ENCODE data around the gene UBE4A.

Gene UBE4A

GRCh38 chr11:118373263-118373662 lies 13.9 kb downstream of the UBE4A start:
- H3K4me1 ChIP-seq, result no peaks in the 10 kb centered on the region
- no peak overlapping the region for H3K27ac ChIP-seq
- H3K9me3 ChIP-seq, result no peaks in the 10 kb centered on the region
- TF ChIP-seq, protein P1, sequence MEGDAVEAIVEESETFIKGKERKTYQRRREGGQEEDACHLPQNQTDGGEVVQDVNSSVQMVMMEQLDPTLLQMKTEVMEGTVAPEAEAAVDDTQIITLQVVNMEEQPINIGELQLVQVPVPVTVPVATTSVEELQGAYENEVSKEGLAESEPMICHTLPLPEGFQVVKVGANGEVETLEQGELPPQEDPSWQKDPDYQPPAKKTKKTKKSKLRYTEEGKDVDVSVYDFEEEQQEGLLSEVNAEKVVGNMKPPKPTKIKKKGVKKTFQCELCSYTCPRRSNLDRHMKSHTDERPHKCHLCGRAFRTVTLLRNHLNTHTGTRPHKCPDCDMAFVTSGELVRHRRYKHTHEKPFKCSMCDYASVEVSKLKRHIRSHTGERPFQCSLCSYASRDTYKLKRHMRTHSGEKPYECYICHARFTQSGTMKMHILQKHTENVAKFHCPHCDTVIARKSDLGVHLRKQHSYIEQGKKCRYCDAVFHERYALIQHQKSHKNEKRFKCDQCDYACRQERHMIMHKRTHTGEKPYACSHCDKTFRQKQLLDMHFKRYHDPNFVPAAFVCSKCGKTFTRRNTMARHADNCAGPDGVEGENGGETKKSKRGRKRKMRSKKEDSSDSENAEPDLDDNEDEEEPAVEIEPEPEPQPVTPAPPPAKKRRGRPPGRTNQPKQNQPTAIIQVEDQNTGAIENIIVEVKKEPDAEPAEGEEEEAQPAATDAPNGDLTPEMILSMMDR (IDR thresholded peaks at IDR 0.05), result no peak
- H3K27me3 ChIP-seq, result no peaks in the 10 kb centered on the region
- intact Hi-C loops (cut with DNase I; ENCODE audit: low total_unique reads), result no loop called here
- H3K4me3 ChIP-seq, result no peak overlapping the region
- peaks cover 90 to 100% (median 94%) of the 10 kb centered on the region in 3 donors for H3K36me3 ChIP-seq
- DNase-seq, result no peak

DNA sequence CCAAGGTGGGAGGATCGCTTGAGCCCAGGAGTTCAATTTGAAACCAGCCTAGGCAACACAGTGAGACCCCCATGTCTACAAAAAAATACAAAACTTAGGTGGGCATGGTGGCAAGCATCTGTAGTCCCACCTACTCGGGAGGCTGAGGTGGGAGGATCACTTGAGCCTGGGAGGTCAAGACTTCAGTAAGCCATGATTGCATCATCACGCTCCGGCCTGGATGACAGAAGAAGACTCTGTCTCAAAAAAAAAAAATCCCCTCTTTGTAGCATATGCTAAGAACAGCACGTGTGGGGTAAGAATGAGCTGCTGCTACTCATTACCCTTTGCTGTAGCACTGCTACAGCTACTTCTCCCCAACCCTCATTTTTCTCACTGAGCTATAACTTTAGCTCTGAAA lies 14.5 kb downstream of the UBE4A start:
- intact Hi-C loops (cut with DNase I; ENCODE audit: low total_unique reads), result no loop called here

DNA sequence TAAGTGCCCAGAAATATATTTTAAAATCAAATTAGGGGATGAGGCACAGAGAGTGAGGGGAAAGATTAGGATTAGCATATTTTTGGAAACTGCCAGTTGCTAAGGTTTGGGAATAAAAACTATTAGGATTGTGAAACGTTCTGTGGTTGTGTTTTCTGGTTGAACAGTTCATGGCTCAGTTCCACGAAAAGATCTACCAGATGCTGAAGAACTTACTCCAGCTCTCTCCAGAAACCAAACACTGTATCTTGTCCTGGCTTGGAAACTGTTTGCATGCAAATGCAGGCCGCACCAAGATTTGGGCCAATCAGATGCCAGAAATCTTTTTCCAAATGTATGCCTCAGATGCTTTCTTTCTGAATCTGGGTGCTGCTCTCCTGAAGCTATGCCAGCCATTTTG lies 15.3 kb downstream of the UBE4A start:
- no peaks in the 10 kb centered on the region for H3K4me1 ChIP-seq
- no peaks in the 10 kb centered on the region for H3K9me3 ChIP-seq
- no peaks in the 10 kb centered on the region for H3K27me3 ChIP-seq
- intact Hi-C loops (cut with DNase I; ENCODE audit: low total_unique reads), result no loop called here
- H3K27ac ChIP-seq, result no peak overlapping the region
- peaks cover 90 to 100% (median 93%) of the 10 kb centered on the region in 3 donors for H3K36me3 ChIP-seq
- TF ChIP-seq, protein P1 (IDR thresholded peaks at IDR 0.05), result no peak
- DNase-seq, result no peak
- no peak overlapping the region for H3K4me3 ChIP-seq

More for the DNA sequence above, 14.5 kb downstream of the UBE4A start:
- Histone ChIP-seq H3K4me3 (no peak overlapping the region), H3K36me3 (peaks cover 90 to 100% (median 94%) of the 10 kb centered on the region in 3 donors), H3K27ac (no peak overlapping the region), H3K9me3 (no peaks in the 10 kb centered on the region), H3K4me1 (no peaks in the 10 kb centered on the region), H3K27me3 (no peaks in the 10 kb centered on the region)
- DNase-seq, result no peak
- TF ChIP-seq, protein P1 (IDR thresholded peaks at IDR 0.05), result no peak

DNA sequence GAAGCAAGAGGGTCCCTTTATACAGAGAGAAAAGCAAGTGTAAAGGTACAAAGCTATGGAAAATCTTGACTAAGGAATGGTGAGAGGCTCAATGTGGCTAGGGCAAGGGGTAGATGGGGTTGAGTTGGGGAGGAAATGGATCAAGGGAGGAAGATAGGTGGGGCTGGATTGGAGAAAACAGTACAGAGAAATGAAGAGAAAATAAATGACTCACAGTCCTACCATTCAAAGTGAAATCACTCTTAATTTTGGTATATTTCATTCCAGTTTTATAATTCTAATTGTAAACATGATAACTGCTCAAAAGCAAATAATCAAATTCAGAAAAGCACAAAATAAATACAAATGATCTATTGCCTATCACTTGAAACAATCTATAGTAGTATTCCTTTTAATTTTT lies 16.6 kb downstream of the UBE4A start:
- no peak overlapping the region for H3K27ac ChIP-seq
- H3K4me3 ChIP-seq, result no peak overlapping the region
- intact Hi-C loops (cut with DNase I; ENCODE audit: low total_unique reads), result no loop called here
- no peak for DNase-seq
- no peaks in the 10 kb centered on the region for H3K27me3 ChIP-seq
- H3K9me3 ChIP-seq, result no peaks in the 10 kb centered on the region
- TF ChIP-seq, protein P1 (IDR thresholded peaks at IDR 0.05), result no peak
- H3K4me1 ChIP-seq, result no peaks in the 10 kb centered on the region
- H3K36me3 ChIP-seq, result peaks cover 90 to 100% (median 91%) of the 10 kb centered on the region in 3 donors

DNA sequence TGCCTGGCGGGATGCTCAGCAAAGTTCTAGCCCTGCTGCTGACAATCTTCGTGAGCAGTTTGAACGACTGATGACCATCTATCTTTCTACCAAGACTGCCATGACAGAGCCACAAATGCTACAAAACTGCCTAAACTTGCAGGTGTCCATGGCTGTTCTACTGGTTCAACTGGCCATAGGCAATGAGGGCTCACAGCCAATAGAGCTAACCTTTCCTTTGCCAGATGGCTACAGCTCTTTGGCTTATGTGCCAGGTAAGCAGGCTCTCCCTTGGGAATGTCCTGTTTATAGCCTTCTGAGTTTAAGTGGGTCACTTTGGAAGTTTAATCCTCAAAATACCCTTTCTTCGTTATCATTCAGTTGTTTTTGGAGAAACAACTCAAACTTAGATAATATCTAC lies 20.1 kb downstream of the UBE4A start:
- DNase-seq, result no peak
- H3K9me3 ChIP-seq, result no peaks in the 10 kb centered on the region
- no peaks in the 10 kb centered on the region for H3K4me1 ChIP-seq
- H3K27me3 ChIP-seq, result no peaks in the 10 kb centered on the region
- no peak overlapping the region for H3K27ac ChIP-seq
- H3K4me3 ChIP-seq, result no peak overlapping the region
- TF ChIP-seq, protein P1 (IDR thresholded peaks at IDR 0.05), result no peak
- intact Hi-C loops (cut with DNase I; ENCODE audit: low total_unique reads), result no loop called here
- peaks cover 91 to 100% (median 91%) of the 10 kb centered on the region in 3 donors for H3K36me3 ChIP-seq

DNA sequence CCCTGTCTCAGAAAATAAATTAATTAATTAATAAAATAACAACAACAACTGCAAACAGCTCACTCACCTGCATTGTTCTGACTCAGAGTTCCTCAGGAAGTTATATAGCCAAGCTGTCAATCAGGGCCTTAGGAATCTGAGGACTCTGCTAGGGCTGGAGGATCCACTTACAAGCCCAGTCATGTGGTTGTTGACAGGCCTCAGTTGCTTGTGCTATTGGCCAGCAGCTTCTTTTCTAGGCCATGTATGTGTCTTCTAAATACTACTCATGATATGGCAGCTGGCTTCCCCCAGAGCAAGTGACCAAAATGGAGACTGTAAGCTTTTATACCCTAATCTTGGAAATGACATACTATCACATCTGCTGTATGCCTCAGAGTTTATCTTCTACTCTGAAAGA lies 21.2 kb downstream of the UBE4A start:
- Histone ChIP-seq H3K36me3 (peaks cover 91 to 100% (median 93%) of the 10 kb centered on the region in 3 donors), H3K4me3 (no peak overlapping the region), H3K27me3 (no peaks in the 10 kb centered on the region), H3K27ac (no peak overlapping the region), H3K4me1 (no peaks in the 10 kb centered on the region), H3K9me3 (no peaks in the 10 kb centered on the region)
- TF ChIP-seq, protein P1 (IDR thresholded peaks at IDR 0.05), result no peak
- intact Hi-C loops (cut with DNase I; ENCODE audit: low total_unique reads), result no loop called here
- no peak for DNase-seq
